H9 (cell line): Measurements from ENCODE around the gene HORMAD2. TPM values are rescaled to one million over a fixed set of nuclear protein-coding genes. Genes with fewer than 3 reads are reported as not detected.

Source experiments
- DNase-seq: peaks from one replicate; pipeline ENCODE4 v3.0.0-alpha.2; 2017
- H2AFZ ChIP-seq: one replicate; pipeline ENCODE4 v1.6.1; 2013; ENCODE audit warnings: mild to moderate bottlenecking, low read length, control low read depth, moderate library complexity
- H2AK5ac ChIP-seq: 2 replicates; pipeline ENCODE4 v1.6.1; 2013; ENCODE audit warnings: low read length, control low read depth, mixed read lengths; ENCODE audit not compliant: insufficient read length
- H2BK120ac ChIP-seq: one replicate; pipeline ENCODE4 v1.6.1; 2013; ENCODE audit warnings: low read depth, mild to moderate bottlenecking, low read length, control low read depth, inconsistent platforms; ENCODE audit not compliant: poor library complexity, severe bottlenecking
- H2BK12ac ChIP-seq: 2 replicates; pipeline ENCODE4 v1.6.1; 2013; ENCODE audit warnings: low read length, control low read depth, mixed read lengths, low read depth; ENCODE audit not compliant: insufficient read length
- H2BK15ac ChIP-seq: 2 replicates; pipeline ENCODE4 v1.6.1; 2013; ENCODE audit warnings: low read depth, low read length, control low read depth
- H2BK20ac ChIP-seq: one replicate; pipeline ENCODE4 v1.6.1; 2013; ENCODE audit warnings: low read depth, mild to moderate bottlenecking, low read length, control low read depth, inconsistent platforms; ENCODE audit not compliant: poor library complexity, severe bottlenecking
- H2BK5ac ChIP-seq: 2 replicates; pipeline ENCODE4 v1.6.1; 2013; ENCODE audit warnings: low read length, control low read depth, mixed read lengths; ENCODE audit not compliant: insufficient read length
- H3K14ac ChIP-seq: 2 replicates; pipeline ENCODE4 v1.6.1; 2013; ENCODE audit warnings: low read length, control low read depth; ENCODE audit not compliant: insufficient read depth
- H3K18ac ChIP-seq: 2 replicates; pipeline ENCODE4 v1.6.1; 2013; ENCODE audit warnings: low read depth, mild to moderate bottlenecking, mixed read lengths, low read length, control low read depth; ENCODE audit not compliant: insufficient read length
- H3K23ac ChIP-seq: 2 replicates; pipeline ENCODE4 v1.6.1; 2013; ENCODE audit warnings: low read length, control low read depth, mixed read lengths, low read depth; ENCODE audit not compliant: insufficient read length
- H3K23me2 ChIP-seq: 2 replicates; pipeline ENCODE4 v1.6.1; 2013; ENCODE audit warnings: low read depth, mild to moderate bottlenecking, mixed read lengths, low read length, control low read depth; ENCODE audit not compliant: insufficient read length, poor library complexity, severe bottlenecking
- H3K27ac ChIP-seq: 2 replicates; pipeline ENCODE4 v1.5.1; 2013; ENCODE audit warnings: low read length, control low read depth, mixed read lengths, low read depth; ENCODE audit not compliant: insufficient read length
- H3K27me3 ChIP-seq: 2 replicates; pipeline ENCODE4 v1.6.1; 2013; ENCODE audit warnings: low read length, control low read depth, inconsistent platforms; ENCODE audit not compliant: insufficient read depth
- H3K4ac ChIP-seq: 2 replicates; pipeline ENCODE4 v1.6.1; 2013; ENCODE audit warnings: low read depth, mild to moderate bottlenecking, control low read depth, inconsistent platforms, low read length, moderate library complexity
- H3K4me1 ChIP-seq: 2 replicates; pipeline ENCODE4 v1.6.1; 2013; ENCODE audit warnings: low read length, control low read depth, inconsistent platforms; ENCODE audit not compliant: insufficient read depth
- H3K4me2 ChIP-seq: 2 replicates; pipeline ENCODE4 v1.6.1; 2013; ENCODE audit warnings: low read length, control low read depth, mixed read lengths; ENCODE audit not compliant: insufficient read length, insufficient read depth
- H3K56ac ChIP-seq: 2 replicates; pipeline ENCODE4 v1.6.1; 2013; ENCODE audit warnings: low read depth, mild to moderate bottlenecking, mixed read lengths, low read length, control low read depth; ENCODE audit not compliant: insufficient read length
- H3K79me1 ChIP-seq: 2 replicates; pipeline ENCODE4 v1.6.1; 2013; ENCODE audit warnings: low read depth, mild to moderate bottlenecking, moderate library complexity, low read length, control low read depth, inconsistent platforms; ENCODE audit not compliant: insufficient read depth, poor library complexity, severe bottlenecking
- H3K79me2 ChIP-seq: 2 replicates; pipeline ENCODE4 v1.6.1; 2013; ENCODE audit warnings: low read length, control low read depth, inconsistent platforms; ENCODE audit not compliant: insufficient read depth
- H3K9ac ChIP-seq: 2 replicates; pipeline ENCODE4 v1.6.1; 2013; ENCODE audit warnings: low read length, control low read depth, mixed read lengths; ENCODE audit not compliant: insufficient read length; ENCODE audit errors: extremely low read depth
- H3K9me3 ChIP-seq: one replicate; pipeline ENCODE4 v1.6.1; 2013; ENCODE audit warnings: low read depth, low read length, inconsistent platforms; ENCODE audit not compliant: control insufficient read depth
- H3T11ph ChIP-seq: one replicate; pipeline ENCODE4 v1.6.1; 2013; ENCODE audit warnings: mild to moderate bottlenecking, low read length, control low read depth, inconsistent platforms
- H4K20me1 ChIP-seq: one replicate; pipeline ENCODE4 v1.6.1; 2013; ENCODE audit not compliant: control insufficient read depth, insufficient read length, insufficient read depth
- H4K5ac ChIP-seq: 2 replicates; pipeline ENCODE4 v1.6.1; 2013; ENCODE audit warnings: low read depth, mild to moderate bottlenecking, mixed read lengths, low read length, control low read depth; ENCODE audit not compliant: insufficient read length
- H4K8ac ChIP-seq: replicated peaks from 2 replicates; pipeline ENCODE4 v1.6.1; 2013; ENCODE audit warnings: low read length, control low read depth, mixed read lengths, low read depth; ENCODE audit not compliant: insufficient read length
- H4K91ac ChIP-seq: 2 replicates; pipeline ENCODE4 v1.6.1; 2013; ENCODE audit warnings: low read depth, mild to moderate bottlenecking, moderate library complexity, mixed read lengths, low read length, control low read depth; ENCODE audit not compliant: insufficient read length
- H3K27ac Mint-ChIP-seq, 3 experiments: 2 replicates in 2 of 3; 3 replicates in 1 of 3; pipeline ENCODE4 v1.8.0; 2020 to 2021; ENCODE audit warnings: mixed read lengths in 3 of 3, mild to moderate bottlenecking in 1 of 3, moderate library complexity in 1 of 3
- H3K27me3 Mint-ChIP-seq: 2 replicates; pipeline ENCODE4 v1.8.0; 2021; ENCODE audit warnings: low read depth, mild to moderate bottlenecking, moderate library complexity, mixed read lengths
- H3K36me3 Mint-ChIP-seq, 3 experiments: 2 replicates in 2 of 3; 3 replicates in 1 of 3; pipeline ENCODE4 v1.8.0; 2020 to 2021; ENCODE audit warnings: low read depth in 3 of 3, mixed read lengths in 3 of 3; ENCODE audit not compliant: insufficient read depth in 1 of 3
- H3K4me1 Mint-ChIP-seq, 2 experiments: 2 replicates each; pipeline ENCODE4 v1.8.0; 2020; ENCODE audit warnings: mixed read lengths in 2 of 2
- H3K4me3 Mint-ChIP-seq, 2 experiments: 2 replicates in 1 of 2; 3 replicates in 1 of 2; pipeline ENCODE4 v1.8.0; 2020 to 2021; ENCODE audit warnings: mild to moderate bottlenecking in 2 of 2, mixed read lengths in 2 of 2, moderate library complexity in 1 of 2
- H3K9me3 Mint-ChIP-seq, 2 experiments: 2 replicates in 1 of 2; 3 replicates in 1 of 2; pipeline ENCODE4 v1.8.0; 2020; ENCODE audit warnings: mild to moderate bottlenecking in 2 of 2, mixed read lengths in 2 of 2, moderate library complexity in 1 of 2
- CTCF ChIP-seq: fragments of 200-600 bp; sonication (generic); conservative IDR thresholded peaks from 3 replicates; pipeline ENCODE4 v1.8.0; 2021; ENCODE audit warnings: antibody characterized with exemption, mild to moderate bottlenecking
- total RNA-seq: library from RNA; stranded (reverse); gene quantifications from 2 replicates; pipeline ENCODE4 v1.2.1, GENCODE V29; 2021

The HORMAD2 gene
- total RNA-seq, 1 experiment from 2014 or later: not detected

- H3K4me3 Mint-ChIP-seq: no peak overlapping the region
Observed at GRCh38 chr22:30064172-30064571, 16.1 kb upstream of the HORMAD2 start.

More at GRCh38 chr22:30064172-30064571, 16.1 kb upstream of the HORMAD2 start:
- no peak for DNase-seq
- Histone ChIP-seq H2BK120ac (no peak overlapping the region), H3K4me2 (no peak overlapping the region), H2BK15ac (no peak overlapping the region), H3K4ac (no peak overlapping the region), H3K9me3 (no peaks in the 10 kb centered on the region), H4K5ac (no peak overlapping the region), H4K20me1 (no peaks in the 10 kb centered on the region), H4K8ac (no peak overlapping the region), H3K79me2 (no peaks in the 10 kb centered on the region), H2BK20ac (no peak overlapping the region), H3T11ph (no peak overlapping the region), H2AFZ (no peak overlapping the region), H3K9ac (no peak overlapping the region), H3K27me3 (no peaks in the 10 kb centered on the region), H3K18ac (no peak overlapping the region), H2BK5ac (no peak overlapping the region), H2AK5ac (no peak overlapping the region), H3K4me1 (no peaks in the 10 kb centered on the region), H3K79me1 (no peaks in the 10 kb centered on the region), H4K91ac (no peak overlapping the region), H3K23me2 (no peaks in the 10 kb centered on the region), H2BK12ac (no peak overlapping the region), H3K56ac (no peak overlapping the region), H3K27ac (no peak overlapping the region), H3K23ac (no peak overlapping the region), H3K14ac (no peak overlapping the region)
- no peak for TF ChIP-seq CTCF
- no peak overlapping the region for H3K27ac Mint-ChIP-seq
- no peaks in the 10 kb centered on the region; the same call in 1 of the 2 replicates for H3K27me3 Mint-ChIP-seq
- H3K4me1 Mint-ChIP-seq: no peaks in the 10 kb centered on the region
- peaks cover 2 to 4% (median 4%) of the 10 kb centered on the region in 3 experiments; a peak in 5 of 7 replicates for H3K36me3 Mint-ChIP-seq
- peaks cover 19 to 22% of the 10 kb centered on the region in 2 experiments for H3K9me3 Mint-ChIP-seq
